GM12878 (cell line): ENCODE results near the gene LDLRAD4. TPM values are rescaled to one million over a fixed set of nuclear protein-coding genes. Genes with fewer than 3 reads are reported as not detected.

ENCODE experiments used
- BRCA1 ChIP-seq: IDR thresholded peaks from 2 replicates; pipeline ENCODE4 v1.6.1; 2011; ENCODE audit warnings: low read depth, low read length, improper control_type of control experiment
- CREM ChIP-seq: IDR thresholded peaks from 2 replicates; pipeline ENCODE4 v1.6.1; 2014; ENCODE audit warnings: antibody characterized with exemption, low read depth
- FOXM1 ChIP-seq: IDR thresholded peaks from 2 replicates; pipeline ENCODE4 v1.6.1; 2012; ENCODE audit warnings: low read depth, mild to moderate bottlenecking, inconsistent platforms, low read length, moderate library complexity
- IKZF1 ChIP-seq: fragments of 450-650 bp; conservative IDR thresholded peaks from 2 replicates; pipeline ENCODE4 v1.6.1; 2017; ENCODE audit warnings: antibody characterized with exemption, mild to moderate bottlenecking
- JUND ChIP-seq: IDR thresholded peaks from 2 replicates; pipeline ENCODE4 v1.6.1; 2012; ENCODE audit warnings: low read depth, mild to moderate bottlenecking, low read length, improper control_type of control experiment, moderate library complexity
- MEF2B ChIP-seq: fragments of 450-650 bp; IDR thresholded peaks from 2 replicates; pipeline ENCODE4 v1.6.1; 2018; ENCODE audit warnings: mild to moderate bottlenecking, moderate library complexity; ENCODE audit not compliant: partially characterized antibody, poor library complexity, severe bottlenecking
- NFYA ChIP-seq: IDR thresholded peaks from 2 replicates; pipeline ENCODE4 v1.6.1; 2011; ENCODE audit warnings: low read depth, mild to moderate bottlenecking, low read length, improper control_type of control experiment, borderline replicate concordance
- POU2F2 ChIP-seq: IDR thresholded peaks from 3 replicates; pipeline ENCODE4 v1.6.1; 2011; ENCODE audit warnings: low read depth, mild to moderate bottlenecking, low read length, borderline replicate concordance
- RAD21 ChIP-seq: IDR thresholded peaks from 2 replicates; pipeline ENCODE4 v1.6.1; 2011; ENCODE audit warnings: mild to moderate bottlenecking, low read depth, low read length, moderate library complexity; ENCODE audit not compliant: insufficient read depth
- RELA ChIP-seq: fragments of 450-650 bp; IDR thresholded peaks from 2 replicates; pipeline ENCODE4 v1.8.0; 2014; ENCODE audit warnings: borderline replicate concordance; ENCODE audit not compliant: partially characterized antibody
- RUNX3 ChIP-seq: IDR thresholded peaks from 2 replicates; pipeline ENCODE4 v1.6.1; 2012; ENCODE audit warnings: low read length, inconsistent platforms
- TCF12 ChIP-seq: IDR thresholded peaks from 2 replicates; pipeline ENCODE4 v1.6.1; 2011; ENCODE audit warnings: low read depth, mild to moderate bottlenecking, low read length
- YY1 ChIP-seq: IDR thresholded peaks from 2 replicates; pipeline ENCODE4 v1.6.1; 2011; ENCODE audit warnings: low read depth, mild to moderate bottlenecking, low read length
- polyA plus RNA-seq, 11 experiments: library from polyadenylated mRNA; depleted of rRNA in 4 of 11; unstranded in 6 of 11; stranded (reverse) in 5 of 11; fragments of >200 nt; fragmentation: Nextera tagmentation in 4 of 11; fragmentation: Illumina TruSeq in 1 of 11; extraction: Ambion mirVana in 4 of 11; extraction: Trizol in 1 of 11; gene quantifications; 1 replicate in 1 of 11; 2 replicates in 10 of 11; pipeline versions ENCODE4 v1.2.1 to v1.2.3, GENCODE V29; 2011 to 2016; ENCODE audit warnings: inconsistent platforms in 2 of 11, missing spikeins in 2 of 11, low read depth in 1 of 11
- total RNA-seq, 4 experiments: library from RNA; depleted of rRNA in 3 of 4; stranded (reverse); fragments of >200 nt in 3 of 4; fragmentation: Illumina TruSeq in 1 of 4; extraction: Trizol in 1 of 4; gene quantifications; 2 replicates each; pipeline versions ENCODE4 v1.2.1 to v1.2.3, GENCODE V29; 2013 to 2021
- TF ChIP-seq, protein P1 (sequence below): IDR thresholded peaks from 2 replicates; pipeline ENCODE4 v1.6.1; 2012; ENCODE audit warnings: low read depth, low read length, improper control_type of control experiment
- TF ChIP-seq, protein P2 (sequence below): fragments of 450-650 bp; formaldehyde crosslinking; IDR thresholded peaks from 2 replicates; pipeline ENCODE4 v1.4.0; 2020; ENCODE audit warnings: mild to moderate bottlenecking, moderate library complexity
- TF ChIP-seq, protein P3 (sequence below): fragments of 450-650 bp; IDR thresholded peaks from 2 replicates; pipeline ENCODE4 v1.6.1; 2017; ENCODE audit warnings: mild to moderate bottlenecking, low read depth, inconsistent platforms; ENCODE audit not compliant: poor library complexity, severe bottlenecking
- TF ChIP-seq, protein P4 (sequence below): IDR thresholded peaks from 2 replicates; pipeline ENCODE4 v1.6.1; 2012; ENCODE audit warnings: mild to moderate bottlenecking, low read depth, low read length
- TF ChIP-seq, protein P5 (sequence below): fragments of 450-650 bp; conservative IDR thresholded peaks from 2 replicates; pipeline ENCODE4 v1.6.1; 2017; ENCODE audit warnings: mild to moderate bottlenecking, moderate library complexity

Gene LDLRAD4
- total and polyA plus RNA-seq, 10 of the 15 experiments (the other 5 are each of a cell fraction or from before 2014, with no cell fraction given) = 2.7 to 16.8 (median 11.2) TPM

DNA sequence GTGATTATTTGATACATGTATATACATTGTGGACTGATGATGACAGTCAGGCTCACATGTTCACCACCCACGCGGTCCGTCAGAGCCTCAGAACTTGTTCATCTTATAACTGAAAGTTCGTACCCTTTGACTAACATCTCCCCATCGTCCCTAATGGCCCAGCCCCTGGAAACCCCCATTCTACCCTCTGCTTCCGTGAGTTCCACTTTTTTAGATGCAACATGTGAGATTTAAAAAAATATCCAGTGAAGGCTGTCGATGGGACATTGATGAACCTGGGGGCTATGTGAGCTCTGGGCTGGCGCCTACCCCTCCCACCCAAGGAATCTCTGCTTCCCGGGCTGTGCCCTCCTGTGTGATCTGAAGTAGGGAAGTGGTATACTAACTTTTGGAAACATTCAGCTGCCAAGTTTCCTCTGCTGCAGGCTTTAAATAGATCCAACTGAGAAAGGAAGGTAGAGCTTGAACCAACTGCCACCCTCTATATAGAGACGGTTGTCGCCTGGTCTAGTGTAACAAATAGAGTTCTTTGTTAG is 344.0 kb downstream of the LDLRAD4 start (continued):
- TF ChIP-seq, protein P1, sequence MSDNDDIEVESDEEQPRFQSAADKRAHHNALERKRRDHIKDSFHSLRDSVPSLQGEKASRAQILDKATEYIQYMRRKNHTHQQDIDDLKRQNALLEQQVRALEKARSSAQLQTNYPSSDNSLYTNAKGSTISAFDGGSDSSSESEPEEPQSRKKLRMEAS = peak; percentile 59; the same call in 1 of the 2 replicates
- TF ChIP-seq, protein P2, sequence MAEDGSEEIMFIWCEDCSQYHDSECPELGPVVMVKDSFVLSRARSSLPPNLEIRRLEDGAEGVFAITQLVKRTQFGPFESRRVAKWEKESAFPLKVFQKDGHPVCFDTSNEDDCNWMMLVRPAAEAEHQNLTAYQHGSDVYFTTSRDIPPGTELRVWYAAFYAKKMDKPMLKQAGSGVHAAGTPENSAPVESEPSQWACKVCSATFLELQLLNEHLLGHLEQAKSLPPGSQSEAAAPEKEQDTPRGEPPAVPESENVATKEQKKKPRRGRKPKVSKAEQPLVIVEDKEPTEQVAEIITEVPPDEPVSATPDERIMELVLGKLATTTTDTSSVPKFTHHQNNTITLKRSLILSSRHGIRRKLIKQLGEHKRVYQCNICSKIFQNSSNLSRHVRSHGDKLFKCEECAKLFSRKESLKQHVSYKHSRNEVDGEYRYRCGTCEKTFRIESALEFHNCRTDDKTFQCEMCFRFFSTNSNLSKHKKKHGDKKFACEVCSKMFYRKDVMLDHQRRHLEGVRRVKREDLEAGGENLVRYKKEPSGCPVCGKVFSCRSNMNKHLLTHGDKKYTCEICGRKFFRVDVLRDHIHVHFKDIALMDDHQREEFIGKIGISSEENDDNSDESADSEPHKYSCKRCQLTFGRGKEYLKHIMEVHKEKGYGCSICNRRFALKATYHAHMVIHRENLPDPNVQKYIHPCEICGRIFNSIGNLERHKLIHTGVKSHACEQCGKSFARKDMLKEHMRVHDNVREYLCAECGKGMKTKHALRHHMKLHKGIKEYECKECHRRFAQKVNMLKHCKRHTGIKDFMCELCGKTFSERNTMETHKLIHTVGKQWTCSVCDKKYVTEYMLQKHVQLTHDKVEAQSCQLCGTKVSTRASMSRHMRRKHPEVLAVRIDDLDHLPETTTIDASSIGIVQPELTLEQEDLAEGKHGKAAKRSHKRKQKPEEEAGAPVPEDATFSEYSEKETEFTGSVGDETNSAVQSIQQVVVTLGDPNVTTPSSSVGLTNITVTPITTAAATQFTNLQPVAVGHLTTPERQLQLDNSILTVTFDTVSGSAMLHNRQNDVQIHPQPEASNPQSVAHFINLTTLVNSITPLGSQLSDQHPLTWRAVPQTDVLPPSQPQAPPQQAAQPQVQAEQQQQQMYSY (CRISPR knock-in tag) = no peak
- TF ChIP-seq TCF12 (peak; percentile 42; the same call in 1 of the 2 replicates), YY1 (0 out of 2 replicates have a peak, but pooled peaks have one; percentile 40), POU2F2 (peak; percentile 64; the same call in 1 of the 3 replicates), JUND (peak; percentile 70; the same call in 1 of the 2 replicates), RUNX3 (peak; percentile 85), MEF2B (peak; percentile 87), NFYA (no peak), BRCA1 (no peak), IKZF1 (peak; percentile 87), RELA (peak; percentile 97), CREM (peak; percentile 81; the same call in 1 of the 2 replicates), RAD21 (no peak), FOXM1 (peak; percentile 86)
- TF ChIP-seq, protein P3, sequence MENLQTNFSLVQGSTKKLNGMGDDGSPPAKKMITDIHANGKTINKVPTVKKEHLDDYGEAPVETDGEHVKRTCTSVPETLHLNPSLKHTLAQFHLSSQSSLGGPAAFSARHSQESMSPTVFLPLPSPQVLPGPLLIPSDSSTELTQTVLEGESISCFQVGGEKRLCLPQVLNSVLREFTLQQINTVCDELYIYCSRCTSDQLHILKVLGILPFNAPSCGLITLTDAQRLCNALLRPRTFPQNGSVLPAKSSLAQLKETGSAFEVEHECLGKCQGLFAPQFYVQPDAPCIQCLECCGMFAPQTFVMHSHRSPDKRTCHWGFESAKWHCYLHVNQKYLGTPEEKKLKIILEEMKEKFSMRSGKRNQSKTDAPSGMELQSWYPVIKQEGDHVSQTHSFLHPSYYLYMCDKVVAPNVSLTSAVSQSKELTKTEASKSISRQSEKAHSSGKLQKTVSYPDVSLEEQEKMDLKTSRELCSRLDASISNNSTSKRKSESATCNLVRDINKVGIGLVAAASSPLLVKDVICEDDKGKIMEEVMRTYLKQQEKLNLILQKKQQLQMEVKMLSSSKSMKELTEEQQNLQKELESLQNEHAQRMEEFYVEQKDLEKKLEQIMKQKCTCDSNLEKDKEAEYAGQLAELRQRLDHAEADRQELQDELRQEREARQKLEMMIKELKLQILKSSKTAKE = peak; percentile 92
- TF ChIP-seq, protein P4, sequence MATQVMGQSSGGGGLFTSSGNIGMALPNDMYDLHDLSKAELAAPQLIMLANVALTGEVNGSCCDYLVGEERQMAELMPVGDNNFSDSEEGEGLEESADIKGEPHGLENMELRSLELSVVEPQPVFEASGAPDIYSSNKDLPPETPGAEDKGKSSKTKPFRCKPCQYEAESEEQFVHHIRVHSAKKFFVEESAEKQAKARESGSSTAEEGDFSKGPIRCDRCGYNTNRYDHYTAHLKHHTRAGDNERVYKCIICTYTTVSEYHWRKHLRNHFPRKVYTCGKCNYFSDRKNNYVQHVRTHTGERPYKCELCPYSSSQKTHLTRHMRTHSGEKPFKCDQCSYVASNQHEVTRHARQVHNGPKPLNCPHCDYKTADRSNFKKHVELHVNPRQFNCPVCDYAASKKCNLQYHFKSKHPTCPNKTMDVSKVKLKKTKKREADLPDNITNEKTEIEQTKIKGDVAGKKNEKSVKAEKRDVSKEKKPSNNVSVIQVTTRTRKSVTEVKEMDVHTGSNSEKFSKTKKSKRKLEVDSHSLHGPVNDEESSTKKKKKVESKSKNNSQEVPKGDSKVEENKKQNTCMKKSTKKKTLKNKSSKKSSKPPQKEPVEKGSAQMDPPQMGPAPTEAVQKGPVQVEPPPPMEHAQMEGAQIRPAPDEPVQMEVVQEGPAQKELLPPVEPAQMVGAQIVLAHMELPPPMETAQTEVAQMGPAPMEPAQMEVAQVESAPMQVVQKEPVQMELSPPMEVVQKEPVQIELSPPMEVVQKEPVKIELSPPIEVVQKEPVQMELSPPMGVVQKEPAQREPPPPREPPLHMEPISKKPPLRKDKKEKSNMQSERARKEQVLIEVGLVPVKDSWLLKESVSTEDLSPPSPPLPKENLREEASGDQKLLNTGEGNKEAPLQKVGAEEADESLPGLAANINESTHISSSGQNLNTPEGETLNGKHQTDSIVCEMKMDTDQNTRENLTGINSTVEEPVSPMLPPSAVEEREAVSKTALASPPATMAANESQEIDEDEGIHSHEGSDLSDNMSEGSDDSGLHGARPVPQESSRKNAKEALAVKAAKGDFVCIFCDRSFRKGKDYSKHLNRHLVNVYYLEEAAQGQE = no peak
- TF ChIP-seq, protein P5, sequence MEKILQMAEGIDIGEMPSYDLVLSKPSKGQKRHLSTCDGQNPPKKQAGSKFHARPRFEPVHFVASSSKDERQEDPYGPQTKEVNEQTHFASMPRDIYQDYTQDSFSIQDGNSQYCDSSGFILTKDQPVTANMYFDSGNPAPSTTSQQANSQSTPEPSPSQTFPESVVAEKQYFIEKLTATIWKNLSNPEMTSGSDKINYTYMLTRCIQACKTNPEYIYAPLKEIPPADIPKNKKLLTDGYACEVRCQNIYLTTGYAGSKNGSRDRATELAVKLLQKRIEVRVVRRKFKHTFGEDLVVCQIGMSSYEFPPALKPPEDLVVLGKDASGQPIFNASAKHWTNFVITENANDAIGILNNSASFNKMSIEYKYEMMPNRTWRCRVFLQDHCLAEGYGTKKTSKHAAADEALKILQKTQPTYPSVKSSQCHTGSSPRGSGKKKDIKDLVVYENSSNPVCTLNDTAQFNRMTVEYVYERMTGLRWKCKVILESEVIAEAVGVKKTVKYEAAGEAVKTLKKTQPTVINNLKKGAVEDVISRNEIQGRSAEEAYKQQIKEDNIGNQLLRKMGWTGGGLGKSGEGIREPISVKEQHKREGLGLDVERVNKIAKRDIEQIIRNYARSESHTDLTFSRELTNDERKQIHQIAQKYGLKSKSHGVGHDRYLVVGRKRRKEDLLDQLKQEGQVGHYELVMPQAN = no peak
